Measurements from ENCODE around the gene CATSPER1.

GRCh38 chr11:66013762-66014100, 12.5 kb downstream of the CATSPER1 start:
- TF ChIP-seq REST (IDR thresholded peaks at IDR 0.05; ENCODE audit: low read depth) (no peak), JUND (IDR thresholded peaks at IDR 0.05) (no peak), ATF3 (IDR thresholded peaks at IDR 0.05) (no peak), POLR2A (IDR thresholded peaks at IDR 0.05; ENCODE audit: borderline replicate concordance, extremely low read depth, insufficient read depth, insufficient read length) (no peak), RAD21 (IDR thresholded peaks at IDR 0.05; ENCODE audit: low read depth) (no peak), CTCF (IDR thresholded peaks at IDR 0.05 in 2 of 3, conservative IDR thresholded peaks at IDR 0.05 in 1 of 3; ENCODE audit: borderline replicate concordance in 1 of 3, insufficient read depth in 1 of 3, low read depth in 2 of 3, low read length in 2 of 3) (no peak), ZNF274 (IDR thresholded peaks at IDR 0.05; ENCODE audit: low read depth, low read length) (no peak), YY1 (IDR thresholded peaks at IDR 0.05; ENCODE audit: extremely low read depth, insufficient replicate concordance, low read depth, low read length) (no peak), MAX (IDR thresholded peaks at IDR 0.05) (no peak), POLR2AphosphoS5 (IDR thresholded peaks at IDR 0.05; ENCODE audit: low read depth, low read length) (no peak), TCF7L2 (IDR thresholded peaks at IDR 0.05; ENCODE audit: borderline replicate concordance, extremely low read depth, insufficient read depth, insufficient read length) (no peak), EZH2 (IDR thresholded peaks at IDR 0.05) (no peak), SP1 (IDR thresholded peaks at IDR 0.05; ENCODE audit: low read depth) (no peak)

All from HCT116 (cell line).